HG03097 (cell line): ENCODE data around the gene CTTNBP2NL.
"Not testable (repeated sequence)": the region's sequence is repeated elsewhere in the genome, so short reads cannot be mapped to it uniquely, and the experiment has no call there.

Experiments
- ATAC-seq: cut with Tn5 transposase; IDR thresholded peaks from one replicate; pipeline ENCODE4 v1.9.1; 2021; ENCODE audit not compliant: unreplicated experiment, low FRiP score

CTTNBP2NL gene

DNA sequence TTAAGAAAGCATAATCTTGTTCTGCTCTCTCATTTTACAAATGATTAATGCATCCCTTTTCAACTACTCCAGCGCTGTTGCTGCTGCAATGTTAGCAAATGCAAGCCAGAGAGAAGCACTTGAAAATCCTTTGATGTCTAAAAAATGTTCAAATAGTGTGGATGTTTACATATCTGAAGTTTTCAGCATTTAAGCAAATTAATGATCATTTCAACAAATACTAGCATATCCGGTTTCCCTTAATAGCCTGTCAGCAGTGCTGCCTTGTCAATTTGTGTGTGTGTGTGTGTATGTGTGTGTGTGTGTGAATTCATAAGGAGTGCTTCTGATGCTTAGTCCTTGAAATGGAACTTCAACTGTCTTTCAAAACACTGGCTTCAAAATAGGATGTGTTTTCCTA lies 64.6 kb downstream of the CTTNBP2NL start:
- ATAC-seq, result no peak

DNA sequence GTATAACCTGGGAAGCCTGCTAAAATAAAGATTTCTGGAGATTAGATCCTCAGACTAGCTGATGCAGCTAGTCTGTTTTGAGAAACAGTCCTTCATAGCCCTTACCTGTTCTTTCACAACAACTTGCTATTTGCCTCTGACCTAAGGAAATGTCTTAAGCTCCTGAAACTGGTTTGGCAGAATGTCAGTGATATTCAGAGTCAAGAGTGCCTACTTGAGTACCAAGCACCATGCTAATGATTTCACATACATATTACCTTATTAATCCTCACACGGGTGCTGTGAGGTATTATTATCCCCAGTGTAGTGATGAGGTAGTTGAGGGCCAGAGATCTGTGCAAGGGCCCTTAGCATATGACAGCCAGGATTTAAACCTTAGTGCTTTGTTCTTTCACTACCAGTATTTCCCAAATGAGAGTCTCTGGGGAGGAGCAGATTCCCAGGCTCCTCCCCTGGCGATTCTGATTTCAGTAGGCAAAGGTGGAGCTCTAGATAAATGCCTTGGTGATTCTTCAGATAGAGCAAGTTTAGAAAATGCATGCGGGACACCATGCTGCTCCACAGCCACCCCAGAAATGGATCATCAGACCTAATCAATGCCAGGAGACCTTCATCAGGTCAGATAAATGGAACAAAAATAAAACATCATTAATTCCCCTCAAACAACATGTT lies 65.3 kb downstream of the CTTNBP2NL start:
- ATAC-seq, result no peak

DNA sequence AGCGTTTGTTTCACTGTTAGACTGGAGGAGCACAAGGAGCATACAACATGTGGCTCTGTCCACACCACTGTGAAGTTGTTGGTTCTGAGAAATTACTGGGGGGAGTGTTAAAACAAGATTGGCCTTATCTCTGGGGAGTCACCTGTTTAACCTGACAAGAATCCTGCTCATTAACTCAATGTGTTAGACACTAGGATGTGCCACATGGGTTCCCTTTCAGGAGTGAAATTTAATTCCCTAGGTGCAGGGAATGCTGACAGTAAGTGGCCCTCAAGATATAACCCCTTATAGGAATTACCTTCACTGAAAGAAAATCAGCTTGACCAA lies 66.9 kb downstream of the CTTNBP2NL start:
- no peak for ATAC-seq

DNA sequence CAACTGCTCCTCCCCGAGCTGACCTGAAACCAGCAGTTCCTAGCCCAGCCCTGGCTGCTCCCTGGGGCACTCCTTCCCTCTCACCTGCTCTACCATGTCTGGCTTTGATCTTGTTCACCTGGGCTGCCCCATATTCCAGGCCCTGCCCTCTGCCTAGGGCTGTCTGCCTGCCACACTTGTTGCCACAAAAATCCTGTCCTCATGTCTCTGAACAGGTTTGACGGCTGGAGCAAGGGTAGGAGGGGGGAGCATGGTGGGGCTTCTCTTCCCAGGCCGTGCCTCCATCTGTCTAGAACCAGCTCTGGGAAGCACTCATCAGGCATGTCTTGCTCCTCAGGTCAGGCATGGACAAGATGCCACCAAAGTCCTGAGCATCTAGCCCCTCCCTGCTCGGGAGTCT lies 68.5 kb downstream of the CTTNBP2NL start:
- ATAC-seq, result no peak

DNA sequence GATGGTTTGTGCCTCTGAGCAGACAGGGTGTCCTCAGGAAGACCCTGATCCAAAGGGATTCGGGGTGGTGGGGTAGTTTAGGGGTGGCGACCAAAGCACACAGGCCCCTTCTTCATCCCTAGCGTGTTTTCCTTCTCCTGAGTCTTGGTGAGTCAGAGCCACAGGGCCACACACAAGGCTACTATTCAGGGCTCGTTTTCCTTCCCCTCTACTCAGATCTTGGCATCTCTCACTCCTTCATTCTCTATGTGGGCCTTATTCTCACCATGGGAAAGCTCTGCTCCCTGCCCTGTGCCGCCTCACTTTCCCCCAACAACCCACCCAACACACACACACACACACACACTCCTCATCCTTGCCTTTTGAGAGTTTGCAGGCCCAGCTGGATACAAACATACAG lies 69.1 kb downstream of the CTTNBP2NL start:
- ATAC-seq, result no peak

DNA sequence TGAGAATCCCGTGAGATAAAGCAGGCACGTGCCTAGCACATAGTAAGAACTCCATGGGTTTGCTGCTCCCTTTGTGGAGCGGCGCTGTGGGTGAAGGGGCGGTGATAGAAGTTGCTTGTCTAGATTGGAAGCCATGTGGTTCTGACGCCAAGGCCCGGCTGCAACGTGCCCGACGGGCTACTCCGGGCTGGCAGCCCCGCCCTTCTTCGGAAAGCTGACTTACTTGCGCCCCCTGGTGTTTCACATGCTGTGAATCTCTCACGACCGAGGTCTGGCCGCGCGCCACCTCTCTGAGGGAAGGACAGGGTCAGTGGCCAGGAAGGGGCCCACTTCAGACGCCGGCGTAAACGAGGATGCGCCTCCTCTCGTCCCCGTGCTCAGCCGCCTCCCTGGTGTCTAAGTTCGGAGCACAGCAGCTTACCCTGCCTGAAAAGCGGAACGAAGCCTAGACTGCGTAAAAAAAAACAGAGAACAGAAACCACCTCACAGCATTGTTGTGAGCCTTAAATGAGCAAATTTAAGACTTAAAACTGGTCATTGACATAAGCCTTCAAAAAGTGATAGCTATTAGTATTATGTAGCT lies 70.2 kb downstream of the CTTNBP2NL start:
- peak; percentile 82 for ATAC-seq

DNA sequence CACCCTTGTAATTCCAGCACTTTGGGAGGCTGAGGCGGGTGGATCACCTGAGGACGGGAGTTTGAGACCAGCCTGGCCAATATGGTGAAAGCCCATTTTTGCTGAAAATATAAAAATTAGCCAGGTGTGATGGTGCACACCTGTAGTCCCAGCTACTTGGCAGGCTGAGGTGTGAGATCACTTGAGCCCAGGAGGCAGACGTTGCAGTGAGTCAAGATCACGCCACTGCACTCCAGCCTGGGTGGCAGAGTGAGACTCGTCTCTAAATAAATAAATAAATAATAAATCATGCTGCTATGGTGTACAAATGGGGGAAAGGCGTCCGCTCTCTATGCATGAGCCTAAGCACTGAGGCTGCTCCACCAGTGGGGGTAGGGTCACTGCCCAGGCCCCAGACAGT lies 74.3 kb downstream of the CTTNBP2NL start:
- ATAC-seq, result not testable (repeated sequence)

DNA sequence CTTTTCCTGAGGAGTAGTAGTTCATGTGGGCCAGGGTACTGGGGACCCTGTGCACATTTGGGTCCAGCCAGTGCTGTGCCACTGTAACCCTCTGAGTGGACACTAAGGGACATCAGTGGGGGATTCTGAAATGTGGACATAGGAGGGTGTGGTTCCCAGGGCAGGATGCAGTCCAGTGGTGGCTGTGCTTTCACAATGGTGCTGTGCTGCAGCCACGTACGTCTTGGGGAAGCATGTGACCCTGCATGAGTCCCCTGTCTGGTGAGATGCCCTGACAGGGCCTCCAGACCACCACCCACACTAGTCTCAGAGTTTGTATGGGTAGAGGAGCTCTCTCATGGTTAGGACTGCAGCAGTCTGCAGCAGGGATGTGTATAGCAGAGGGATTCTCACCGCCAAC lies 75.0 kb downstream of the CTTNBP2NL start:
- no peak for ATAC-seq

DNA sequence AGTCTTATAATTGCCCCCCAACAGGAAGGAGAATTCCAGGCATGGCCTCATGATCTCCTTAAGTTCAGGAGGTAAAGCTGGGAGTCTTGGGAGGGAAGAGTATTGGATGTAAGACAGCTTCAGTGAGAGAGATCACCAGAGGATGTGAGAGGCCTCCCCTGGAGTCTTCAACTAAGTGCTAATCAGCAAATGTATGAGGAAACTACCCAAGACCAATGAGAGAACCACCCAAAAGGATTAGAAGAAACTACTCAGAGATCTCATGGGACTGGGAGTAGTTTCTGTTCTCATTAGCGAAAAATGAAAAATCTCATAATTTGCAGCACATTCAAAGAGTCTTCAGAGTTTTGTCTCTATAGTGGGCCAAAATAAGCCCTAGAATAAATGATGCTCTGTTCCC lies 76.1 kb downstream of the CTTNBP2NL start:
- ATAC-seq, result no peak

DNA sequence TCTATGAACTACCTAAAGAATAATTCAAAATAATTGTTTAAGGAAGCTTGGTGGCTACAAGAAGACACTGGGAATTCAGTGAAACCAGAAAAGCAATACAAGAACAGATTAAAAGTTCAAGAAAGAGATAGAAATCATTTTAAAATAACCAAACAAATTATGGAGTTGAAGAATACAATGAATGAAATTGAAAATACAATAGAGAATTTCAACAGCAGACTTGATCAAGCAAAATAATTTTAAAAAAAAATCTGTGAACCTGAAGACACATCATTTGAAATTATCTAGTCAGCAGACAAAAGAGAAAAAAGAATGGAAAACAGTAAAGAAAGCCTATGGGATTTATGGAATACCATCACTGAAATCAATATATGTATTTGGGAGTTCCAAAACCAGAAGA lies 81.5 kb downstream of the CTTNBP2NL start:
- ATAC-seq, result no peak

DNA sequence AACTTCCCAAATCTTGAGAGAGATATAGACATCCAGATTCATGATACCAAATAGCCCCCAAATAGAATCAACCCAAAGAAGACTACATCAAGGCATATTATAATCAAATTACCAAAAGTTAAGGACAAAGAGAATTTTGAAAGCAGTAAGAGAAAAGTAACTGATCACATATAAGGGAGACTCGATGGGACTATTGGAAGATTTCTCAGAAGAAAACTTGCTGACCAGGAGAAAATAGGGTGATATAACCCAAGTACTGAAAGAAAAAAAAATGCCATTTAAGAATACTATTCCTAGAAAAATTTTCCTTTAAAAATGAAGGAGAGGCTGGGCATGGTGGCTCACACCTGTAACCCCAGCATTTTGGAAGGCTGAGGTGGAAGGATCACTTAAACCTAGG lies 82.3 kb downstream of the CTTNBP2NL start:
- no peak for ATAC-seq

DNA sequence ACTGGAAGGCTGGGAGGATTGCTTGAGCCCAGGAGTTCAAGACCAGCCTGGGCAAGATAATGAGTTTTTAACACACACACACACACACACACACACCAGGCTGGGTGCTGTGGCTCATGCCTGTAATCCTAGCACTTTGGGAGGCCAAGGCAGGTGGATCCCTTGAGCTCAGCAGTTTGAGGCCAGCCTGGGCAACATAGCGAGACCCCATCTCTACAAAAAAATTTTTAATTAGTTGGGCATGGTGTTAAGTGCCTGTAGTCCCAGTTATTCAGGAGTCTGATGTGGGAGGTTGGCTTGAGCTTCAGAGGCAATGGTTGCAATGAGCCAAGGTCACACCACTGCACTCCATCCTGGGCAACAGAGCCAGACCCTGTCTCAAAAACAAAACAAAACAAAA lies 90.0 kb downstream of the CTTNBP2NL start:
- ATAC-seq, result not testable (repeated sequence)

DNA sequence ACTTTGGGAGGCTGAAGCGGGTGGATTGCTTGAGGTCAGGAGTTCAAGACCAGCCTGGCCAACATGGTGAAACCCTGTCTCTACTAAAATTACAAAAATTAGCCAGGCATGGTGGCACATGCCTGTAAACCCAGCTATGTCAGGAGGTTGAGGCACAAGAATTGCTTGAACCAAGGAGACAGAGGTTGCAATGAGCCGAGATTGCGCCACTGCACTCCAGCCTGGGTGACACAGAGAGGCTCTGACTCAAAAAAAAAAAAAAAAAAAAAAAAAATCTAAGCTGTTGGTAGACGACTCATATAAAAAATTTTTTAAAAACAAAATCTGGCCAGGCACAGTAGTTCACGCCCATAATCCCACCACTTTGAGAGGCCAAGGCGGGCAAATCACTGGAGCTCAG lies 91.7 kb downstream of the CTTNBP2NL start:
- not testable (repeated sequence) for ATAC-seq

DNA sequence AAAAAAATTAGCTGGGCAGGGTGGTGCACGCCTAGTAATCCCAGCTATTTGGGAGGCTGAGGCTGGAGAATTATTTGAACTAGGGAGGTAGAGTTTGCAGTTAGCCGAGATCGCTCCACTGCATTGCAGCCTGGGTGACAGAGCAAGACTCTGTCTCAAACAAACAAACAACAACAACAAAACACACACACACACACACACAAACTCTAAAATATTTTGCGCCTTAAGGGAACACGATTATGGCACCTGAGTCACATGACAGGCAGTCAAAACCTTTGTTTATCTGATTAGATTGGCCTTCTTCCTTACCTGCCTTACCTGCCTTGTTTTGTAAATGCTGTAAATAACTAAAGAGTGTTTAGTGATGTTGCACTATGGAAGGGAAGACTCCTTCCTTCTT lies 92.1 kb downstream of the CTTNBP2NL start:
- no peak for ATAC-seq

DNA sequence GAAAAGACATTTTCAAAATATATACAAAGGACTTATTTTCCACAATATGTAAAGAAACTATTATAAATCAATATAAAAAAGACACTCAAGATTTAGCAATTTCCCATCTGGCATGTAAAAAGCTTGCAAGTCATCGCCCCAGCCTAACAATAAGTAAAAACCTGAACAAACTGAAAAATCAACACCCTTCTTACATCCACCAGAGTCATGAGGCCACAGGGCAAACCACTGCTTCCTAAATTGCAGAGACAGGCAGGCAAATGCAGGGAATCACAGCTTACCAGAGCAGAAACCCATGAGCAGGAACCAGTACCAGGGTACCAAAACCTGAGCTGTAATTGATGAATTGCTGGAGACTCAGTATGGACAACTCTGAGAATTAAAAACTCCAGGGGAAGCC lies 96.1 kb downstream of the CTTNBP2NL start:
- ATAC-seq, result no peak

DNA sequence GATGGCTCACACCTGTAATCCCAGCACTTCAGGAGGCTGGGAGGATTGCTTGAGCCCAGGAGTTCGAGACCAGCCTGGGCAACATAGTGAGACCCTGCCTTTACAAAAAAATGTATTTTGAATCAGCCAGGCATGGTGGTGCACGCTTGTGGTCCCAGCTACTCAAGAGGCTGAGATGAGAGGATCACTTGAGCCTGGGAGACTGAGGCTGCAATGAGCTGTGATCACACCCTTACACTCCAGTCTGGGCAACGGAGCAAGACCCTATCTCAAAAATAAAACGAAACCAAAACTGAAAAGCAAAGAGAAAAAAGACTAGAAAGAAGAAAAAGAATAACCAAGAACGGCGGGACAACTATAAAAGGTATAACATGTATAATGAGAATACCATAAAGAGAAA lies 97.3 kb downstream of the CTTNBP2NL start:
- no peak for ATAC-seq

DNA sequence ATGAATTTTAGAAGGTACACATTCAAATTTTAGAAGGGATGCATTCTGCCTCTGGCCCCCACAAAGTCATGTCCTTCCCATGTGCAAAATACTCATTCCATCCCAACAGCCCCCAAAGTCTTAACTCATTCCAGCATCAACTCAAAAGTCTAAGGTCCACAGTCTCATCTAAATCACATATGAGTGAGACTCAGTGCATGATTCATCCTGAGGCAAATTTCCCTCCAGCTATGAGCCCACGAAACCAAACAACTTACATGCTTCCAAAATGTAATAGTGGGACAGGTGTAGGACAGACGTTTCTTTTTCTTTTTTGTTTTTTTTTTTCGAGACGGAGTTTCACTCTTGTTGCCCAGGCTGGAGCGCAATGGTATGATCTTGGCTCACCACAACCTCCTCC lies 100.3 kb downstream of the CTTNBP2NL start:
- no peak for ATAC-seq

DNA sequence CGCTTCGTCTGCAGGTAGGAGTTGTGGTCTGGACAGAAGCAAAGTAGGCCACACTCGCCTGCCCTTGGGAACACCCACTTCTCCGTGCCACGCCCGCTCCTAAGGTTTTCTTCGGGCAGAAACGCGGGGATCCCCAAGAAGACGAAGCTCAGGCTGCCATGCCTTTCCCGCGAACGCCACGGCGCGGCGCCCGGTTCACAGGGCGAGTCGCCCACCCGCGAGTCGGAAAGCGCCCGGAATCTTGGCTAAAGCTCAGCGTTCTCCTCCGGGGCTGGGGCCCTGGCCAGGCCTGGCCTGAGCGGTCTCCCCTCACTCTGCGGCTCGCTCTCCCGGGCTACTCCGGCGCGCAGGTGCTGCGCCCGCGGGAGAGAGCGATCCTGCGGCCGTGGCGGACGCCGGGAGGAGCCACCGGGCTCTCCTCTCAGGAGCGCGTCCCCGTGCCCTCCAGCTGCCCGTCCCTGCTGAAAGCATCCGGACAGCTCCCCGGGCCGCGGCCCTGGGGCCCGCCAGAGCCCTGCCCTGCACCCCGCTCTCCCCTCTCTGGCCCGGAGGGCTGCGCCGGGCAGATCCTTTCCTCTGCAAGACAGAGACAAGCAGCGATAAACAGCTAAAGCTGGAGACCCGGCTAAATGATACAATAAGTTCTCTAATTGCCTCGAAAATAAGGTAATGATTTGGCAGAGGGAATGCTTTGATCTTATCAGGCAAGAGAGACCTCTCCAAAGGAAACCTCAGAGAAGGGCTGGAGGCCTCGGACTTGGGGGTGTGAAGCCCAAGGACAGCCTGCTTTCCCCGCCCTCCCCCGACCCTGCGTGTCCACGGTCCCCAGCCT lies 106.0 kb downstream of the CTTNBP2NL start:
- ATAC-seq, result no peak

DNA sequence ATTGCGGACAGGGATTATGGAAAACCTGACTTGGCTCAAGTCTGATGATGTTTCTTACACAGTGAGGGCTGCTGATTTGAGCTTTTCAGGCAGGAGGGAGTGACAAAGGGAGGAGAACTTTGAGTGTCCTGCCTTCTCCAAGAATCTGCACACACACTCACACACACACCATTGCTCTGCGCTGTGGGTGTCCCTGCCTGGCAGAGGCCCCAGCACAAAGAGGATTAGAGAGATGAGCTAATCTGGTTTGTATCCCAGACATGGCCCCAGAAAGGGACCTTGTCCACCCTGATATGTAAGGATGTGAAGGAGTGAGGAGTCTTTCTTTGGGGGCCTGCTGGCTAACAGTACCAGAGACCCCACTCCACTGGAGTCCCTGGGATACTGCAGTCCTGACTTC lies 106.8 kb downstream of the CTTNBP2NL start:
- ATAC-seq, result no peak

DNA sequence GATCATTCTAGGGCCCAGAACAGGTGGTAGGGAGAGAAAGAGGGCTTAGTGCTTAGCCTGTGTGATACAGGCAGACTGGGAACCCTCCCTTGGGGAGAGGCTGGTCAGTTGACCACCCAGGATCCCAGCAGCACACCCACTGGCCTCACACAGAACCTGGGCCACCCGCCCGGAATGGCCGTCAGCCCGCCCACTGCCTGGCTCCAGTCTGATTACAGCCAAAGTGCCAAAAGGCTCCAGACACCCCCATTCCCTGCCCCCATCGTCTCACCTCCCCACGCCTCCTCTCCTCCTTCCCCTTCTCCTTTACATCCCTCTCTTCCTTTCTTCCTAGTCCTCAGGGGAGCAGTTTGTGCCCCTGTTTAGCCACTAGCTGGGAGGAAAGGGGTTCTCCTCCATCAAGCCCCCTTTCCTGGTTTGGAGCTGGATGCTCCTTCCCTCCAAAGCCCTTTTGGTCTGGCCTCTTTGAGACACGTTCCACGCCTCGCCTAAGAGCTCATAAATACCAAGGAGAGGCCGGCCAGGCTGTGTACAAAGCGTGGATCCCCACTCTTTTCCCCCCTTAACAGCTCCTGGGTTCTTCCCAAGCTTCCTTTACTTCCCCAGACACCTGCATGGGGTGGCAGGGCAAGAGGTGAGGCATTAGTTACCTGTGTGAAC lies 108.1 kb downstream of the CTTNBP2NL start:
- no peak for ATAC-seq

DNA sequence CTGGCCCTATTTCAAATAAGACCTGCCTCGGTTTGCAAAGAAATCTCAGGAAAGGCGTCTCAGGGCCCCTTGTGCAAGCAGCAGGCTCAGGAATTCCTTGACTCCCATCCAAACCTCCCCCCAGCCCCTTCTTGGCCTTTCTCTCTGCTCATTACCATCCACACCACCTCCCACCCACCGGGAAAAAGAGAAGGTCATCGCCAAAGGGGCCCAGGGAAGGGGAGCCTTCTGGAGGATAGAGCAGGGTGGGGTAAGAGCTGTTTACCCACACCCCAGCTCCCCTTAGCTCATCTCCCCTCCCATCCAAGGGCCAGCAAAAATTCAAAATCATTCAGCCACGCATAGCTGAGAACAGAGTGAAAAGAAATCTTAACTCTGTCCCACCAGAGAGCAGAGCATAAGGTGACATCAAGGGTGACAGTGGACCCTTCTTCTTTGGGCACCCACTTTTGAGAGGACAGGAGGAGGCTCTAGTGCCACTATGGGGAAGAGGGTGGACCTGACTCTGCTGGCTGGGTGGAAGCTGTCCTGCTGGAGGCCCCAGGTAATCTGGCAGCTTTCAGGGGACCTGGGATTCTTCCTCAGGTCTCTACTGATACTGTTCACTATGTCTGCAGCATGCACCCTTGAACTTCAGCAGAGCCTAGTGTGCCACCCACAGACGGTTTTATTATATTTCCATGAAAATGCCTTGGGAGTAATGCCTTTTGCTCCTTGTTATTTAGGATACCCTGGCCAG lies 108.8 kb downstream of the CTTNBP2NL start:
- ATAC-seq, result no peak
